Keratinocyte (primary cell): ENCODE results near the gene NUP54. TPM values are rescaled to one million over a fixed set of nuclear protein-coding genes. Genes with fewer than 3 reads are reported as not detected.

Source experiments
- DNase-seq: peaks from one replicate; pipeline ENCODE4 v3.0.0-alpha.2; 2011; ENCODE audit warnings: low read depth, missing footprints, low spot score
- FAIRE-seq: peaks from 2 replicates; lab custom pipeline; 2011; peaks lifted over from hg19 to GRCh38; lab: Jason Lieb, UNC
- H2AFZ ChIP-seq: 2 replicates; pipeline ENCODE4 v1.6.0; 2012; ENCODE audit warnings: low read length, control low read depth, inconsistent platforms; ENCODE audit not compliant: control insufficient read depth
- H3K27ac ChIP-seq: 2 replicates; pipeline ENCODE4 v1.5.1; 2011; ENCODE audit warnings: low read length; ENCODE audit not compliant: control insufficient read depth, insufficient read depth
- H3K27me3 ChIP-seq: 3 replicates; pipeline ENCODE4 v1.6.0; 2011; ENCODE audit warnings: low read length; ENCODE audit not compliant: control insufficient read depth, insufficient read depth; ENCODE audit errors: extremely low read depth
- H3K36me3 ChIP-seq, 2 experiments: 2 replicates in 1 of 2; 3 replicates in 1 of 2; pipeline ENCODE4 v1.5.1; 2011; ENCODE audit warnings: low read length in 2 of 2, mild to moderate bottlenecking in 1 of 2; ENCODE audit not compliant: control insufficient read depth in 2 of 2, insufficient read depth in 2 of 2; ENCODE audit errors: extremely low read depth in 1 of 2
- H3K4me1 ChIP-seq: 3 replicates; pipeline ENCODE4 v1.5.1; 2011; ENCODE audit warnings: low read length; ENCODE audit not compliant: control insufficient read depth, insufficient read depth; ENCODE audit errors: extremely low read depth
- H3K4me2 ChIP-seq: 3 replicates; pipeline ENCODE4 v1.6.0; 2011; ENCODE audit warnings: low read depth, low read length; ENCODE audit not compliant: control insufficient read depth, insufficient read depth; ENCODE audit errors: extremely low read depth
- H3K4me3 ChIP-seq, 3 experiments: fragments of 200-600 bp in 1 of 3; sonication (generic) in 1 of 3; 2 replicates in 2 of 3; 3 replicates in 1 of 3; pipeline ENCODE4 v1.5.1; 2011 to 2016; ENCODE audit warnings: low read length in 3 of 3, mild to moderate bottlenecking in 3 of 3, control low read depth in 2 of 3, inconsistent platforms in 1 of 3, low read depth in 1 of 3, mixed read lengths in 1 of 3, mixed run types in 1 of 3, moderate library complexity in 1 of 3; ENCODE audit not compliant: control insufficient read depth in 2 of 3, insufficient read depth in 2 of 3; ENCODE audit errors: extremely low read depth in 1 of 3
- H3K79me2 ChIP-seq: 2 replicates; pipeline ENCODE4 v1.6.0; 2012; ENCODE audit warnings: low read length; ENCODE audit not compliant: control insufficient read depth, insufficient read depth
- H3K9ac ChIP-seq: 3 replicates; pipeline ENCODE4 v1.6.0; 2011; ENCODE audit warnings: low read length; ENCODE audit not compliant: control insufficient read depth, insufficient read depth; ENCODE audit errors: extremely low read depth
- H3K9me1 ChIP-seq: 3 replicates; pipeline ENCODE4 v1.6.0; 2011; ENCODE audit warnings: low read length; ENCODE audit not compliant: control insufficient read depth, insufficient read depth; ENCODE audit errors: extremely low read depth
- H3K9me3 ChIP-seq: 2 replicates; pipeline ENCODE4 v1.5.1; 2012; ENCODE audit warnings: low read depth, low read length; ENCODE audit not compliant: control insufficient read depth
- H4K20me1 ChIP-seq: 3 replicates; pipeline ENCODE4 v1.6.0; 2011; ENCODE audit warnings: low read length; ENCODE audit not compliant: control insufficient read depth, insufficient read depth; ENCODE audit errors: extremely low read depth
- CTCF ChIP-seq, 3 experiments: IDR thresholded peaks in 1 of 3; conservative IDR thresholded peaks in 1 of 3; optimal IDR thresholded peaks in 1 of 3; 2 replicates in 2 of 3; 3 replicates in 1 of 3; pipeline versions ENCODE3 to v1.5.1; 2011; ENCODE audit warnings: low read length in 3 of 3, mild to moderate bottlenecking in 3 of 3, moderate library complexity in 2 of 3, control low read depth in 1 of 3, inconsistent platforms in 1 of 3; ENCODE audit not compliant: insufficient read depth in 2 of 3; ENCODE audit errors: extremely low read depth in 1 of 3
- EZH2 ChIP-seq: IDR thresholded peaks from one replicate; pipeline ENCODE4 v1.6.1; 2012; ENCODE audit warnings: inconsistent platforms, mild to moderate bottlenecking, low read length, moderate library complexity
- dilution Hi-C: fragments of 300-500 bp; cut with MboI; formaldehyde crosslinking; loops from one replicate; pipeline ENCODE4 v1.7.0; 2020; ENCODE audit warnings: low sequenced_read_pairs; ENCODE audit not compliant: extremely low pct_ligation_motif_present
- polyA plus RNA-seq, 5 experiments: library from polyadenylated mRNA; depleted of rRNA in 3 of 5; stranded (reverse) in 3 of 5; stranded (forward) in 1 of 5; unstranded in 1 of 5; fragments of >200 nt; gene quantifications; 1 replicate in 1 of 5; 2 replicates in 3 of 5; 3 replicates in 1 of 5; pipeline versions ENCODE4 v1.2.1 to v1.2.3, GENCODE V29; 2011 to 2012; ENCODE audit warnings: missing spikeins in 2 of 5, low read depth in 1 of 5, low replicate concordance in 1 of 5

NUP54 gene
- polyA plus RNA-seq, 1 donor (not counting 4 experiments of a cell fraction or from before 2014, with no cell fraction given): 59.2 TPM

- no peaks in the 10 kb centered on the region for H3K27me3 ChIP-seq
- peak overlapping the region; percentile 42 for H3K9ac ChIP-seq
- H3K4me1 ChIP-seq: peaks cover 22% of the 10 kb centered on the region
- no peaks in the 10 kb centered on the region for H3K9me1 ChIP-seq
- dilution Hi-C loops: no loop called here
- FAIRE-seq (peak; percentile 90), DNase-seq (peak; percentile 57)
- TF ChIP-seq EZH2: no peak
- TF ChIP-seq CTCF (optimal IDR thresholded peaks at IDR 0.05 in 1 of 3, IDR thresholded peaks at IDR 0.05 in 1 of 3, conservative IDR thresholded peaks at IDR 0.05 in 1 of 3; ENCODE audit: extremely low read depth in 1 of 3, insufficient read depth in 2 of 3, low read length in 3 of 3): no peak
- H4K20me1 ChIP-seq: no peaks in the 10 kb centered on the region
- H3K4me2 ChIP-seq: peak overlapping the region; percentile 85
- no peaks in the 10 kb centered on the region for H3K79me2 ChIP-seq
- no peaks in the 10 kb centered on the region for H3K9me3 ChIP-seq
- peak overlapping the region; percentile 91 for H3K27ac ChIP-seq
- peak overlapping the region in 1 of 3 experiments; percentile 50 for H3K4me3 ChIP-seq
- H3K36me3 ChIP-seq: no peaks in the 10 kb centered on the region
- no peak overlapping the region for H2AFZ ChIP-seq
Measured at GRCh38 chr4:76091052-76091451, 57.1 kb downstream of the NUP54 start.

GRCh38 chr4:76090241-76090691 is 57.9 kb downstream of the NUP54 start:
- Histone ChIP-seq H3K9me3 (no peaks in the 10 kb centered on the region), H3K79me2 (no peaks in the 10 kb centered on the region), H3K27me3 (no peaks in the 10 kb centered on the region), H2AFZ (peak overlapping the region; percentile 79), H3K9ac (peak overlapping the region; percentile 42), H3K4me3 (peak overlapping the region in 1 of 3 experiments; percentile 50), H4K20me1 (no peaks in the 10 kb centered on the region), H3K27ac (peak overlapping the region; percentile 91), H3K4me1 (peaks cover 16% of the 10 kb centered on the region), H3K36me3 (no peaks in the 10 kb centered on the region), H3K9me1 (no peaks in the 10 kb centered on the region), H3K4me2 (peak overlapping the region; percentile 85)
- dilution Hi-C loops: no loop called here
- no peak for TF ChIP-seq CTCF (optimal IDR thresholded peaks at IDR 0.05 in 1 of 3, IDR thresholded peaks at IDR 0.05 in 1 of 3, conservative IDR thresholded peaks at IDR 0.05 in 1 of 3; ENCODE audit: extremely low read depth in 1 of 3, insufficient read depth in 2 of 3, low read length in 3 of 3)
- TF ChIP-seq EZH2: no peak
- FAIRE-seq (peak; percentile 96), DNase-seq (peak; percentile 67)
